CD4-positive, alpha-beta T cell (primary cell): ENCODE measurements around the gene ENTPD2. TPM values are rescaled to one million over a fixed set of nuclear protein-coding genes. Genes with fewer than 3 reads are reported as not detected.

Experiments
- ATAC-seq: fragments of 200-7000 bp; cut with Tn5 transposase; one replicate; pipeline ENCODE4 v1.10.0; 2022; ENCODE audit warnings: mild to moderate bottlenecking; ENCODE audit not compliant: poor library complexity
- CTCF ChIA-PET: fragments of 350-600 bp; sonication (Branson Sonifier 250); formaldehyde crosslinking; loops from one replicate; lab custom pipeline; 2021; ENCODE audit warnings: antibody characterized with exemption, inconsistent platforms; lab: Charles Lee
- POLR2A ChIA-PET: fragments of 350-600 bp; sonication (Branson Sonifier 250); formaldehyde crosslinking; loops from one replicate; lab custom pipeline; 2021; ENCODE audit warnings: antibody characterized with exemption, inconsistent platforms; lab: Charles Lee
- DNase-seq, 14 experiments: peaks; one replicate each; pipeline ENCODE4 v3.0.0-alpha.2; 2013 to 2020; ENCODE audit warnings: mixed read lengths in 2 of 14
- H3K27ac ChIP-seq, 2 donors: one replicate each; pipeline versions ENCODE4 v1.5.1 to v1.7.0; 2013; ENCODE audit warnings: low read length in 2 of 2, low read depth in 1 of 2, mild to moderate bottlenecking in 1 of 2
- H3K27me3 ChIP-seq, 2 experiments: 1 replicate in 1 of 2; 2 replicates in 1 of 2; pipeline versions ENCODE4 v1.6.1 to v1.7.0; 2013; ENCODE audit warnings: low read length in 2 of 2, control low read depth in 1 of 2, mild to moderate bottlenecking in 1 of 2, moderate library complexity in 1 of 2; ENCODE audit not compliant: insufficient read depth in 2 of 2, control insufficient read depth in 1 of 2
- H3K36me3 ChIP-seq: one replicate; pipeline ENCODE4 v1.6.1; 2013; ENCODE audit warnings: low read length, control low read depth; ENCODE audit not compliant: insufficient read depth
- H3K4me1 ChIP-seq: one replicate; pipeline ENCODE4 v1.6.1; 2013; ENCODE audit warnings: low read length, control low read depth; ENCODE audit not compliant: insufficient read depth
- H3K4me3 ChIP-seq: one replicate; pipeline ENCODE4 v1.5.1; 2013; ENCODE audit warnings: mild to moderate bottlenecking, low read length, moderate library complexity
- H3K9me3 ChIP-seq, 2 experiments: 1 replicate in 1 of 2; 2 replicates in 1 of 2; pipeline versions ENCODE4 v1.6.1 to v1.7.0; 2013; ENCODE audit warnings: low read length in 2 of 2, mild to moderate bottlenecking in 2 of 2, control low read depth in 1 of 2, moderate library complexity in 1 of 2; ENCODE audit not compliant: control insufficient read depth in 1 of 2, insufficient read depth in 1 of 2
- H3K27ac Mint-ChIP-seq: one replicate; pipeline ENCODE4 v1.8.0; 2020; ENCODE audit warnings: mixed read lengths
- H3K27me3 Mint-ChIP-seq: one replicate; pipeline ENCODE4 v1.8.0; 2021; ENCODE audit warnings: mixed read lengths
- H3K36me3 Mint-ChIP-seq: one replicate; pipeline ENCODE4 v1.8.0; 2021; ENCODE audit warnings: low read depth, mixed read lengths
- H3K4me1 Mint-ChIP-seq: one replicate; pipeline ENCODE4 v1.8.0; 2021; ENCODE audit warnings: low read depth, mixed read lengths
- H3K4me3 Mint-ChIP-seq: one replicate; pipeline ENCODE4 v1.8.0; 2020; ENCODE audit warnings: mild to moderate bottlenecking, mixed read lengths
- H3K9me3 Mint-ChIP-seq: one replicate; pipeline ENCODE4 v1.8.0; 2020; ENCODE audit warnings: mixed read lengths
- intact Hi-C, 2 experiments: fragments of 100-400 bp; cut with DNase I in 1 of 2; cut with micrococcal nuclease in 1 of 2; formaldehyde crosslinking; loops; one replicate each; pipeline versions ENCODE4 v1.15.1 to v1.9.0; 2023 to 2025; cut with DNase I, micrococcal nuclease
- total RNA-seq, 174 experiments: library from RNA in 2 of 174; stranded (reverse) in 2 of 174; gene quantifications; one replicate each; pipeline ENCODE4 v1.2.3 and lab custom pipeline; 2021 to 2026
- TF ChIP-seq, protein P1 (sequence below): fragments of 200-600 bp; IDR thresholded peaks from one replicate; pipeline ENCODE4 v1.8.0; 2022; ENCODE audit warnings: antibody characterized with exemption, mild to moderate bottlenecking

The ENTPD2 gene
- total RNA-seq, 2 experiments from 2014 or later = not detected

DNA sequence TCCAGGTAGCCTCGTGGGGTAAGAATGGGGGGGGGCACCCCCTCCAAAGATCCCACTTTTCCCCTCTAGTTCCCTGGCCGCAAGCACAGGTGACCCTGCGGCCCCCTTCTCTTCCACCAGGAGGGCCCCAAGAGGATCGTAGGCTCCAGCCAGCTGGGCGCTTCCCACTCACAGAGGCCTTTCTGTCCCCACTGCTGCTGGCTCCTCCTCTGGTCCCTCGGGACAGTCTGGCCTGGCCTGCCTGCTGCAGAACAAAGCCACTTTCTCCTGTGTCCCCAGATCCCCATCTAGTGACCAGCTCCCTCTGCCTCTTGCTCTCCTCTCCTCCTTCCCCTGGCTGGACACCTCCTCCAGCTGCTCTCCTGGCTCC lies 17.0 kb upstream of the ENTPD2 start:
- peak overlapping the region; percentile 24 for H3K27ac Mint-ChIP-seq
- no peaks in the 10 kb centered on the region for H3K9me3 Mint-ChIP-seq
- peaks cover 4% of the 10 kb centered on the region for H3K27me3 Mint-ChIP-seq
- H3K27me3 ChIP-seq = peaks cover 0 to 8% of the 10 kb centered on the region in 2 experiments
- no peaks in the 10 kb centered on the region for H3K9me3 ChIP-seq
- H3K27ac ChIP-seq = no peak overlapping the region
- no peaks in the 10 kb centered on the region for H3K36me3 Mint-ChIP-seq
- peaks cover 28% of the 10 kb centered on the region for H3K4me1 ChIP-seq
- no peaks in the 10 kb centered on the region for H3K36me3 ChIP-seq
- DNase-seq (no peak), ATAC-seq (no peak)
- TF ChIP-seq, protein P1, sequence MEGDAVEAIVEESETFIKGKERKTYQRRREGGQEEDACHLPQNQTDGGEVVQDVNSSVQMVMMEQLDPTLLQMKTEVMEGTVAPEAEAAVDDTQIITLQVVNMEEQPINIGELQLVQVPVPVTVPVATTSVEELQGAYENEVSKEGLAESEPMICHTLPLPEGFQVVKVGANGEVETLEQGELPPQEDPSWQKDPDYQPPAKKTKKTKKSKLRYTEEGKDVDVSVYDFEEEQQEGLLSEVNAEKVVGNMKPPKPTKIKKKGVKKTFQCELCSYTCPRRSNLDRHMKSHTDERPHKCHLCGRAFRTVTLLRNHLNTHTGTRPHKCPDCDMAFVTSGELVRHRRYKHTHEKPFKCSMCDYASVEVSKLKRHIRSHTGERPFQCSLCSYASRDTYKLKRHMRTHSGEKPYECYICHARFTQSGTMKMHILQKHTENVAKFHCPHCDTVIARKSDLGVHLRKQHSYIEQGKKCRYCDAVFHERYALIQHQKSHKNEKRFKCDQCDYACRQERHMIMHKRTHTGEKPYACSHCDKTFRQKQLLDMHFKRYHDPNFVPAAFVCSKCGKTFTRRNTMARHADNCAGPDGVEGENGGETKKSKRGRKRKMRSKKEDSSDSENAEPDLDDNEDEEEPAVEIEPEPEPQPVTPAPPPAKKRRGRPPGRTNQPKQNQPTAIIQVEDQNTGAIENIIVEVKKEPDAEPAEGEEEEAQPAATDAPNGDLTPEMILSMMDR = no peak
- POLR2A ChIA-PET = interaction anchor here (0.6 to 5.2 kb wide), 9 partner anchors 15 to 271 kb away, joined by 3 to 62 read pairs (median 4); partner anchors contain the start of genes DPP7 and MAN1B1
- CTCF ChIA-PET = interaction anchor here (1.1 to 2.8 kb wide), 6 partner anchors 16 to 166 kb away, joined by 3 to 15 read pairs (median 4); partner anchors contain the start of genes MAN1B1 and NPDC1
- peaks cover 16% of the 10 kb centered on the region for H3K4me1 Mint-ChIP-seq
- intact Hi-C loops = loop anchor here (1.0 to 2.0 kb wide), 2 partner anchors 14 to 16 kb away; partner anchors contain the start of gene MAN1B1 (in 1 of the 2)
- H3K4me3 ChIP-seq = peak overlapping the region; percentile 45
- H3K4me3 Mint-ChIP-seq = peak overlapping the region; percentile 82

DNA sequence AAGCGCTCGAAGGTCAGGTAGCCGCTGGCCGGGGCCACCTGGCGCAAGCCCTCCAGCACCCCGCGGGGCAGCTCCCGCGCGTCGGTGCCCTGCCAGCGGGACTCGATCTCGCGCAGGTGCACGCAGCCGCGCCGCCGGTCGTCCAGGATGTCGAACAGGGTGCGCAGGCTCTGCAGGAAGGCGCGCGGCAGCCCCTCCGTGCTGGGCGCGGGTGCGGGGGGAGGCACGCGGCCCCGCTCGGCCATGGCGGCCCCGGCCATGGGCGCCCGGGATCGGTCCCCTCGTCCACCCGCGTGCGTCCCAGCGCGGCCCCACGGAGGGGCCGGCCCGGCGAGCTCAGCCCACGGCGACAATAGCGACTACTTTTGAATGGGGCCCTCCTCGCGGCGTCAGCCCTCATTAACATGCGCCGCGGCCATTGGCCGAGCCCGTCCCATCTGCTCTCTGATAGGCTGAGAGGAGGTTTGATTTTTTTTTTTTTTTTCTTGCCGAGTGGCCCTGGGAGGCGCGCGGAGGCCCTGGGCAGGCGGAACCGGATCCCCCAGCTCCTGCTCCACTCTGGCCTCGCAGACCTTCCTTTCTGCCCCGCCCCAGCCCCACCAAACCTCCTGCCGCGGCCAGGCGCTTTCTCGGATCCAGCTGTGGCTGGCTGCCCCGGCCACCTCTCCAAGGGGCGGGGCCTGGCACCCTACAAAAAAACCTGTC lies 16.5 kb upstream of the ENTPD2 start, which contains the start of gene SAPCD2:
Gene SAPCD2, minus strand, starts transcription at position 357 of the 705 bp plus-strand sequence. Its CDS starts 97 bp downstream, at position 260.
- CTCF ChIA-PET = interaction anchor here (0.7 to 2.8 kb wide), 6 partner anchors 16 to 166 kb away, joined by 3 to 15 read pairs (median 4); partner anchors contain the start of genes MAN1B1 and NPDC1
- peak within 1 kb of the TSS; percentile 82 for H3K4me3 Mint-ChIP-seq
- H3K27me3 ChIP-seq = peaks cover 0 to 8% of the 10 kb centered on the region in 2 experiments
- no peaks in the 10 kb centered on the region for H3K9me3 ChIP-seq
- peaks cover 16% of the 10 kb centered on the region for H3K4me1 Mint-ChIP-seq
- H3K9me3 Mint-ChIP-seq = no peaks in the 10 kb centered on the region
- TF ChIP-seq, protein P1 = no peak
- peaks cover 28% of the 10 kb centered on the region for H3K4me1 ChIP-seq
- H3K4me3 ChIP-seq = peak within 1 kb of the TSS; percentile 45
- H3K27ac Mint-ChIP-seq = peak within 1 kb of the TSS; percentile 24
- peaks cover 4% of the 10 kb centered on the region for H3K27me3 Mint-ChIP-seq
- ATAC-seq = peak; percentile 88
- H3K27ac ChIP-seq = no peak within 1 kb of the TSS
- DNase-seq = peak; percentile 68 to 94 (median 78)
- POLR2A ChIA-PET = interaction anchor here (0.6 to 5.2 kb wide), 9 partner anchors 16 to 342 kb away, joined by 3 to 62 read pairs (median 4); partner anchors contain the start of genes DPP7, MAN1B1 and TUBB4B
- no peaks in the 10 kb centered on the region for H3K36me3 Mint-ChIP-seq
- intact Hi-C loops = loop anchor here in 1 of 2 experiments (2.0 kb wide), 1 partner anchor 16 kb away; the partner anchor contains the start of gene MAN1B1
- no peaks in the 10 kb centered on the region for H3K36me3 ChIP-seq

DNA sequence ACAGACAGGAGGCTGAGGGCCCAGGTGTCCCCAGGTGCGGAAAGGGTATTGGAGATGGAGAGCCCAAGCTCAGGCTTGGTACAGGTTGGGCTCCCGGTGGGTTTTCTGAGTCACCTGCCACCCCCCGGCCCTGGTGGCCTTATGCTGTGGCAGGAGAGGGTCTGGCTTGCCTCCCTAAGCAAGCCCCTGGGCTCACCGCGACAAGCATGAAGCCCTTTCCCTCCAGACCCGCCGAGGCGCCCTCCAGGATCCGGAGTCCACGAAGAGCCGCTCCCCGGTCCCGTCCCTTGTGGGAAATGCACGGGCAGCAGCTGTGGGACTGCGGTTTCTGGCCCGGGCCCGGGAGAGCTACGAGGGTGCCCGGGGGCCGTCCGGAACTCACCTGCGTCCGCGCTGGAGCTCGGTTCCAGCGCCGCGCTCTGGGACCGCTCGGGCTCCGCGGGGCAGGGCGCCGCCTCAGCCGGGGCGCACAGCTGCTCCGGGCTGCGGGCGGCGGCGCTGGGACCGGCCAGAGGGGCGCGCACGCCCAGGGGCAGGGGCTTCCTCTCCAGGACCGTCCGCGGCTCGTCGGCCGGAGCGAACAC lies 15.7 kb upstream of the ENTPD2 start:
- H3K4me3 ChIP-seq = no peak overlapping the region
- ChIA-PET POLR2A (interaction anchor here (0.8 to 5.2 kb wide), 8 partner anchors 17 to 342 kb away, joined by 3 to 62 read pairs (median 4); partner anchors contain the start of genes MAN1B1 and TUBB4B), CTCF (interaction anchor here (0.7 to 2.8 kb wide), 5 partner anchors 23 to 167 kb away, joined by 3 to 15 read pairs (median 4); partner anchors contain the start of gene NPDC1)
- no peak for ATAC-seq
- TF ChIP-seq, protein P1 = no peak
- H3K36me3 ChIP-seq = no peaks in the 10 kb centered on the region
- peaks cover 0 to 8% of the 10 kb centered on the region in 2 experiments for H3K27me3 ChIP-seq
- peak in 1 of 14 experiments; percentile 34 for DNase-seq
- Mint-ChIP-seq H3K9me3 (no peaks in the 10 kb centered on the region), H3K27ac (no peak overlapping the region), H3K27me3 (peaks cover 4% of the 10 kb centered on the region), H3K4me3 (peak overlapping the region; percentile 30), H3K36me3 (no peaks in the 10 kb centered on the region), H3K4me1 (peaks cover 16% of the 10 kb centered on the region)
- H3K9me3 ChIP-seq = no peaks in the 10 kb centered on the region
- peaks cover 28% of the 10 kb centered on the region for H3K4me1 ChIP-seq
- intact Hi-C loops = loop anchor here in 1 of 2 experiments (2.0 to 10.0 kb wide), 2 partner anchors 17 to 285 kb away; partner anchors contain the start of gene MAN1B1
- H3K27ac ChIP-seq = no peak overlapping the region
